H1 (cell line): ENCODE data around the gene NUAK1. TPM values are rescaled to one million over a fixed set of nuclear protein-coding genes. Genes with fewer than 3 reads are reported as not detected.

Source experiments
- CTCF ChIA-PET: fragments of 300-600 bp; sonication (Branson Sonifier 250); formaldehyde crosslinking; loops from one replicate; lab custom pipeline; 2021; ENCODE audit not compliant: partially characterized antibody; lab: Charles Lee
- POLR2A ChIA-PET: fragments of 300-600 bp; sonication (Branson Sonifier 250); formaldehyde crosslinking; loops from one replicate; lab custom pipeline; 2021; ENCODE audit warnings: inconsistent platforms; ENCODE audit not compliant: partially characterized antibody; lab: Charles Lee
- DNase-seq, 2 experiments: peaks; one replicate each; pipeline versions ENCODE4 v3.0.0 to v3.0.0-alpha.2; 2010 to 2022; ENCODE audit warnings: low spot score in 2 of 2, low read depth in 1 of 2, mixed read lengths in 1 of 2
- FAIRE-seq: peaks from 2 replicates; lab custom pipeline; 2011; peaks lifted over from hg19 to GRCh38; lab: Jason Lieb, UNC
- H2AFZ ChIP-seq: 2 replicates; pipeline ENCODE4 v1.8.1; 2012; ENCODE audit warnings: low read length, inconsistent platforms
- H2AK5ac ChIP-seq: 2 replicates; pipeline ENCODE4 v1.6.1; 2013; ENCODE audit warnings: low read depth, low read length
- H2BK120ac ChIP-seq: replicated peaks from 2 replicates; pipeline ENCODE3; 2013; ENCODE audit warnings: low read depth, low read length, inconsistent platforms
- H2BK12ac ChIP-seq: 2 replicates; pipeline ENCODE4 v1.6.1; 2013; ENCODE audit warnings: low read depth, low read length
- H2BK15ac ChIP-seq: 2 replicates; pipeline ENCODE4 v1.6.1; 2013; ENCODE audit warnings: low read length
- H2BK20ac ChIP-seq: 2 replicates; pipeline ENCODE4 v1.6.1; 2013; ENCODE audit warnings: low read length
- H2BK5ac ChIP-seq: 2 replicates; pipeline ENCODE4 v1.6.1; 2013; ENCODE audit warnings: low read depth, low read length
- H3K14ac ChIP-seq: 2 replicates; pipeline ENCODE4 v1.6.1; 2013; ENCODE audit warnings: inconsistent platforms; ENCODE audit not compliant: insufficient read length
- H3K18ac ChIP-seq: 2 replicates; pipeline ENCODE4 v1.6.1; 2013; ENCODE audit warnings: low read length; ENCODE audit errors: extremely low read depth
- H3K23ac ChIP-seq: 2 replicates; pipeline ENCODE4 v1.6.1; 2013; ENCODE audit warnings: inconsistent platforms; ENCODE audit not compliant: insufficient read length
- H3K23me2 ChIP-seq: 2 replicates; pipeline ENCODE4 v1.6.1; 2013; ENCODE audit warnings: low read depth, low read length
- H3K27ac ChIP-seq: 2 replicates; pipeline ENCODE4 v1.6.1; 2011; ENCODE audit warnings: low read depth, low read length, inconsistent platforms
- H3K27me3 ChIP-seq, 4 experiments: replicated peaks in 1 of 4; 1 replicate in 1 of 4; 2 replicates in 3 of 4; pipeline versions ENCODE4 v1.6.1 to v1.8.1; 2011 to 2013; ENCODE audit warnings: low read length in 3 of 4, mild to moderate bottlenecking in 3 of 4, inconsistent platforms in 2 of 4, mixed read lengths in 2 of 4, moderate library complexity in 1 of 4; ENCODE audit not compliant: control insufficient read depth in 3 of 4, insufficient read depth in 3 of 4; ENCODE audit errors: extremely low read depth in 1 of 4
- H3K36me3 ChIP-seq, 4 experiments: 2 replicates each; pipeline versions ENCODE4 v1.6.1 to v1.8.1; 2011 to 2013; ENCODE audit warnings: mild to moderate bottlenecking in 4 of 4, low read length in 3 of 4, moderate library complexity in 2 of 4, control low read depth in 1 of 4, inconsistent platforms in 1 of 4; ENCODE audit not compliant: insufficient read depth in 4 of 4, control insufficient read depth in 2 of 4
- H3K4ac ChIP-seq: replicated peaks from 2 replicates; pipeline ENCODE3; 2013; ENCODE audit warnings: low read length, low read depth, mixed read lengths, inconsistent platforms; ENCODE audit not compliant: insufficient read length
- H3K4me1 ChIP-seq, 4 experiments: replicated peaks in 1 of 4; 1 replicate in 1 of 4; 2 replicates in 3 of 4; pipeline versions ENCODE4 v1.6.1 to v1.8.1; 2011 to 2013; ENCODE audit warnings: low read length in 3 of 4, inconsistent platforms in 2 of 4, mixed read lengths in 1 of 4; ENCODE audit not compliant: insufficient read depth in 4 of 4, control insufficient read depth in 3 of 4
- H3K4me2 ChIP-seq, 2 experiments: 2 replicates each; pipeline versions ENCODE4 v1.6.1 to v1.8.1; 2011 to 2013; ENCODE audit warnings: low read depth in 2 of 2, low read length in 2 of 2, control low read depth in 1 of 2, inconsistent platforms in 1 of 2, mild to moderate bottlenecking in 1 of 2; ENCODE audit not compliant: insufficient read depth in 1 of 2
- H3K4me3 ChIP-seq, 4 experiments: fragments of 200-600, 300-600 bp in 1 of 4; sonication (generic), shearing (Covaris generic), sonication (Bioruptor Twin) in 1 of 4; 2 replicates each; pipeline versions ENCODE4 v1.5.1 to v1.8.1; 2011 to 2016; ENCODE audit warnings: low read length in 4 of 4, low read depth in 3 of 4, control low read depth in 2 of 4, inconsistent platforms in 2 of 4, mild to moderate bottlenecking in 2 of 4, mixed read lengths in 1 of 4, moderate library complexity in 1 of 4; ENCODE audit not compliant: insufficient read depth in 2 of 4; ENCODE audit errors: extremely low read depth in 1 of 4
- H3K56ac ChIP-seq: replicated peaks from 2 replicates; pipeline ENCODE3; 2013; ENCODE audit warnings: low read depth, mild to moderate bottlenecking, mixed read lengths, low read length, inconsistent platforms; ENCODE audit not compliant: insufficient read length
- H3K79me1 ChIP-seq: 2 replicates; pipeline ENCODE4 v1.6.1; 2013; ENCODE audit warnings: low read depth, low read length, control low read depth
- H3K79me2 ChIP-seq, 2 experiments: 2 replicates each; pipeline versions ENCODE4 v1.6.1 to v1.8.1; 2012 to 2013; ENCODE audit warnings: low read length in 2 of 2, mild to moderate bottlenecking in 2 of 2, inconsistent platforms in 1 of 2; ENCODE audit not compliant: insufficient read depth in 2 of 2, control insufficient read depth in 1 of 2
- H3K9ac ChIP-seq, 4 experiments: replicated peaks in 1 of 4; 1 replicate in 1 of 4; 2 replicates in 3 of 4; pipeline versions ENCODE4 v1.6.1 to v1.8.1; 2011 to 2013; ENCODE audit warnings: low read depth in 3 of 4, low read length in 3 of 4, control low read depth in 2 of 4, mild to moderate bottlenecking in 2 of 4, moderate library complexity in 2 of 4, inconsistent platforms in 1 of 4; ENCODE audit errors: extremely low read depth in 1 of 4
- H3K9me3 ChIP-seq, 2 experiments: 2 replicates each; pipeline versions ENCODE4 v1.6.1 to v1.8.1; 2012 to 2013; ENCODE audit warnings: mild to moderate bottlenecking in 2 of 2, moderate library complexity in 2 of 2, control low read depth in 1 of 2, inconsistent platforms in 1 of 2, low read depth in 1 of 2, low read length in 1 of 2, mixed read lengths in 1 of 2; ENCODE audit not compliant: insufficient read depth in 2 of 2
- H4K20me1 ChIP-seq, 2 experiments: replicated peaks in 1 of 2; 2 replicates each; pipeline versions ENCODE3 to v1.8.1; 2011 to 2013; ENCODE audit warnings: inconsistent platforms in 2 of 2, low read length in 2 of 2, mild to moderate bottlenecking in 1 of 2; ENCODE audit not compliant: insufficient read depth in 2 of 2, control insufficient read depth in 1 of 2
- H4K5ac ChIP-seq: 2 replicates; pipeline ENCODE4 v1.6.1; 2013; ENCODE audit warnings: low read length, low read depth, mixed read lengths, inconsistent platforms; ENCODE audit not compliant: insufficient read length
- H4K8ac ChIP-seq: 2 replicates; pipeline ENCODE4 v1.8.0; 2013; ENCODE audit warnings: mild to moderate bottlenecking, moderate library complexity, low read length, inconsistent platforms; ENCODE audit not compliant: insufficient read depth; ENCODE audit errors: extremely low read depth
- H4K91ac ChIP-seq: replicated peaks from 2 replicates; pipeline ENCODE3; 2013; ENCODE audit warnings: low read length, mixed read lengths, inconsistent platforms; ENCODE audit not compliant: insufficient read length
- BACH1 ChIP-seq: IDR thresholded peaks from 2 replicates; pipeline ENCODE4 v1.6.1; 2012; ENCODE audit warnings: low read length, improper control_type of control experiment
- HDAC2 ChIP-seq, 2 experiments: fragments of 300-600 bp in 1 of 2; sonication (generic) in 1 of 2; IDR thresholded peaks; 2 replicates each; pipeline ENCODE4 v1.6.1; 2011 to 2012; ENCODE audit warnings: low read depth in 2 of 2, low read length in 2 of 2, mild to moderate bottlenecking in 2 of 2, moderate library complexity in 2 of 2, borderline replicate concordance in 1 of 2, inconsistent platforms in 1 of 2
- RAD21 ChIP-seq, 2 experiments: IDR thresholded peaks in 1 of 2; conservative IDR thresholded peaks in 1 of 2; 2 replicates each; pipeline ENCODE4 v1.6.1; 2011; ENCODE audit warnings: low read depth in 2 of 2, low read length in 2 of 2, improper control_type of control experiment in 1 of 2, inconsistent platforms in 1 of 2, mild to moderate bottlenecking in 1 of 2, moderate library complexity in 1 of 2
- RNF2 ChIP-seq: fragments of 200-900, 300-1000 bp; sonication (generic); IDR thresholded peaks from 2 replicates; pipeline ENCODE4 v1.7.1; 2016; ENCODE audit warnings: borderline replicate concordance, low read depth, mild to moderate bottlenecking, antibody characterized with exemption, low read length; ENCODE audit not compliant: poor library complexity, severe bottlenecking; ENCODE audit errors: missing control alignments
- WGBS, 2 experiments: shearing (Covaris generic) in 1 of 2; methylation state at CpG; one replicate each; pipeline versions ENCODE4 v1.1.6 to v1.1.7; 2013 to 2015; ENCODE audit warnings: low lambda C conversion rate in 2 of 2, mixed read lengths in 2 of 2, inconsistent platforms in 1 of 2, low coverage in 1 of 2, missing lambda C conversion rate in 1 of 2; ENCODE audit not compliant: insufficient replicate concordance in 2 of 2, insufficient coverage in 1 of 2, insufficient read length in 1 of 2; ENCODE audit errors: extremely low coverage in 1 of 2, missing lambda C conversion rate in 1 of 2; 5-methylcytosine and 5-hydroxymethylcytosine counted together
- polyA plus RNA-seq, 7 experiments: library from polyadenylated mRNA; depleted of rRNA in 3 of 7; stranded (reverse) in 5 of 7; unstranded in 2 of 7; fragments of >200 nt in 5 of 7; fragments of 200-250 nt in 2 of 7; gene quantifications; 1 replicate in 5 of 7; 2 replicates in 1 of 7; 4 replicates in 1 of 7; pipeline versions ENCODE4 v1.2.1 to v1.2.3, GENCODE V29; 2011 to 2013; ENCODE audit warnings: missing spikeins in 2 of 7, mixed read lengths in 2 of 7
- total RNA-seq: library from RNA; stranded (reverse); fragmentation: NEBNext Ultra II Directional; extraction: Animal tissue kit (Norgen Biotek cat#: 25700); gene quantifications from 2 replicates; pipeline ENCODE4 v1.2.1, GENCODE V29; 2021
- TF ChIP-seq, protein P1 (sequence below): IDR thresholded peaks from 2 replicates; pipeline ENCODE4 v1.6.1; 2011; ENCODE audit warnings: low read length, improper control_type of control experiment
- TF ChIP-seq, protein P2 (sequence below), 3 experiments: IDR thresholded peaks; 1 replicate in 2 of 3; 2 replicates in 1 of 3; pipeline versions ENCODE4 v1.5.1 to v1.6.1; 2011; ENCODE audit warnings: low read length in 3 of 3, mild to moderate bottlenecking in 3 of 3, inconsistent platforms in 2 of 3, low read depth in 1 of 3, moderate library complexity in 1 of 3; ENCODE audit not compliant: insufficient read depth in 1 of 3; ENCODE audit errors: control extremely low read depth in 1 of 3
- TF ChIP-seq, protein P3 (sequence below): IDR thresholded peaks from 2 replicates; pipeline ENCODE4 v1.6.1; 2012; ENCODE audit warnings: low read length, inconsistent platforms

The NUAK1 gene
- total and polyA plus RNA-seq, 2 of the 8 experiments (the other 6 are each of a cell fraction or from before 2014, with no cell fraction given), result 6.7 to 18.2 TPM

DNA sequence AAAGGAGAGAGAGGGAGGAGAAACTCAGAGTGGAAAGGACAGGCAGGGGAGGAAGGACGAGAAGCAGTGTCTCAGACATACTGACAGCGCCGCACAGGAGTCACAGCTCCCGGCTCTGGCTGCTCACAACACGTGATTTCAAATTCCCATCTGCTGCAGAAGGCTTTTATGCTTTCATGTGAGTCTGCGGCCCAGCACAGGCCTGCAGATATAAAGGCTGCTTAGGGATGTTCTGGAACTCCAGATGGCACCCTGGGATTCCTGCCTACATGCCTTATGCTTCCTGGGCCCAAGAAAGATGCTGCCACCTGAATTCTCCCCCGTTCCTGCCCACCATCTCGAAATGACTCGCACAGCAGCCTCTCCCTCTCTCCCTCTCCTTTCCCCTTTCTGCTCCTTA is 89.6 kb downstream of the NUAK1 start:
- Histone ChIP-seq H3K9ac (no peak overlapping the region), H2BK15ac (no peak overlapping the region), H2AFZ (no peak overlapping the region), H3K18ac (no peak overlapping the region), H3K9me3 (no peaks in the 10 kb centered on the region), H3K23ac (no peak overlapping the region), H4K20me1 (no peaks in the 10 kb centered on the region), H4K5ac (no peak overlapping the region), H3K14ac (no peak overlapping the region), H3K4me3 (no peak overlapping the region), H2BK5ac (no peak overlapping the region), H3K23me2 (no peaks in the 10 kb centered on the region), H3K27ac (no peak overlapping the region), H2BK12ac (no peak overlapping the region), H4K91ac (no peak overlapping the region), H3K79me2 (no peaks in the 10 kb centered on the region), H2AK5ac (no peak overlapping the region), H2BK20ac (no peak overlapping the region), H4K8ac (no peak overlapping the region), H3K56ac (no peak overlapping the region), H3K4me2 (no peak overlapping the region), H3K4me1 (no peaks in the 10 kb centered on the region), H3K27me3 (no peaks in the 10 kb centered on the region), H3K36me3 (no peaks in the 10 kb centered on the region), H3K79me1 (no peaks in the 10 kb centered on the region), H3K4ac (no peak overlapping the region), H2BK120ac (no peak overlapping the region)
- POLR2A ChIA-PET, result interaction anchor here (0.9 kb wide), 1 partner anchor 9 kb away, joined by 4 read pairs; no protein-coding TSS in a partner anchor
- DNase-seq, result no peak
- CTCF ChIA-PET, result interaction anchor here (1.0 to 1.8 kb wide), 2 partner anchors 10 to 173 kb away, joined by 3 to 4 read pairs; no protein-coding TSS in a partner anchor
- FAIRE-seq, result no peak
- 87% methylated on average over 9 of the region's 9 CpGs; no CpG with 5 or more reads in 1 of the 2 experiments for WGBS, 2 experiments
- no peak for TF ChIP-seq BACH1
- TF ChIP-seq, protein P1, sequence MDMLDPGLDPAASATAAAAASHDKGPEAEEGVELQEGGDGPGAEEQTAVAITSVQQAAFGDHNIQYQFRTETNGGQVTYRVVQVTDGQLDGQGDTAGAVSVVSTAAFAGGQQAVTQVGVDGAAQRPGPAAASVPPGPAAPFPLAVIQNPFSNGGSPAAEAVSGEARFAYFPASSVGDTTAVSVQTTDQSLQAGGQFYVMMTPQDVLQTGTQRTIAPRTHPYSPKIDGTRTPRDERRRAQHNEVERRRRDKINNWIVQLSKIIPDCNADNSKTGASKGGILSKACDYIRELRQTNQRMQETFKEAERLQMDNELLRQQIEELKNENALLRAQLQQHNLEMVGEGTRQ, result no peak
- TF ChIP-seq RAD21 (IDR thresholded peaks at IDR 0.05 in 1 of 2, conservative IDR thresholded peaks at IDR 0.05 in 1 of 2; ENCODE audit: low read depth in 2 of 2, low read length in 2 of 2), result no peak
- TF ChIP-seq RNF2, result no peak
- TF ChIP-seq, protein P2, sequence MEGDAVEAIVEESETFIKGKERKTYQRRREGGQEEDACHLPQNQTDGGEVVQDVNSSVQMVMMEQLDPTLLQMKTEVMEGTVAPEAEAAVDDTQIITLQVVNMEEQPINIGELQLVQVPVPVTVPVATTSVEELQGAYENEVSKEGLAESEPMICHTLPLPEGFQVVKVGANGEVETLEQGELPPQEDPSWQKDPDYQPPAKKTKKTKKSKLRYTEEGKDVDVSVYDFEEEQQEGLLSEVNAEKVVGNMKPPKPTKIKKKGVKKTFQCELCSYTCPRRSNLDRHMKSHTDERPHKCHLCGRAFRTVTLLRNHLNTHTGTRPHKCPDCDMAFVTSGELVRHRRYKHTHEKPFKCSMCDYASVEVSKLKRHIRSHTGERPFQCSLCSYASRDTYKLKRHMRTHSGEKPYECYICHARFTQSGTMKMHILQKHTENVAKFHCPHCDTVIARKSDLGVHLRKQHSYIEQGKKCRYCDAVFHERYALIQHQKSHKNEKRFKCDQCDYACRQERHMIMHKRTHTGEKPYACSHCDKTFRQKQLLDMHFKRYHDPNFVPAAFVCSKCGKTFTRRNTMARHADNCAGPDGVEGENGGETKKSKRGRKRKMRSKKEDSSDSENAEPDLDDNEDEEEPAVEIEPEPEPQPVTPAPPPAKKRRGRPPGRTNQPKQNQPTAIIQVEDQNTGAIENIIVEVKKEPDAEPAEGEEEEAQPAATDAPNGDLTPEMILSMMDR (IDR thresholded peaks at IDR 0.05; ENCODE audit: control extremely low read depth in 1 of 3, insufficient read depth in 1 of 3, low read depth in 1 of 3, low read length in 3 of 3), result no peak
- TF ChIP-seq HDAC2 (IDR thresholded peaks at IDR 0.05; ENCODE audit: borderline replicate concordance in 1 of 2, low read depth in 2 of 2, low read length in 2 of 2), result no peak
- TF ChIP-seq, protein P3, sequence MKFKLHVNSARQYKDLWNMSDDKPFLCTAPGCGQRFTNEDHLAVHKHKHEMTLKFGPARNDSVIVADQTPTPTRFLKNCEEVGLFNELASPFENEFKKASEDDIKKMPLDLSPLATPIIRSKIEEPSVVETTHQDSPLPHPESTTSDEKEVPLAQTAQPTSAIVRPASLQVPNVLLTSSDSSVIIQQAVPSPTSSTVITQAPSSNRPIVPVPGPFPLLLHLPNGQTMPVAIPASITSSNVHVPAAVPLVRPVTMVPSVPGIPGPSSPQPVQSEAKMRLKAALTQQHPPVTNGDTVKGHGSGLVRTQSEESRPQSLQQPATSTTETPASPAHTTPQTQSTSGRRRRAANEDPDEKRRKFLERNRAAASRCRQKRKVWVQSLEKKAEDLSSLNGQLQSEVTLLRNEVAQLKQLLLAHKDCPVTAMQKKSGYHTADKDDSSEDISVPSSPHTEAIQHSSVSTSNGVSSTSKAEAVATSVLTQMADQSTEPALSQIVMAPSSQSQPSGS, result no peak
